Nephron (organoid): Measurements from ENCODE around the gene TUT7.
"Not testable (repeated sequence)": the region's sequence is repeated elsewhere in the genome, so short reads cannot be mapped to it uniquely, and the experiment has no call there.

Experiments used
- H3K27ac Mint-ChIP-seq, 3 experiments: 2 replicates each; pipeline ENCODE4 v1.8.0; 2020; ENCODE audit warnings: mixed read lengths in 3 of 3, mild to moderate bottlenecking in 2 of 3, moderate library complexity in 1 of 3
- H3K27me3 Mint-ChIP-seq: 2 replicates; pipeline ENCODE4 v1.8.0; 2021; ENCODE audit warnings: low read depth, mild to moderate bottlenecking, moderate library complexity, mixed read lengths
- H3K36me3 Mint-ChIP-seq: 2 replicates; pipeline ENCODE4 v1.8.0; 2020; ENCODE audit warnings: low read depth, mixed read lengths
- H3K4me1 Mint-ChIP-seq: 2 replicates; pipeline ENCODE4 v1.8.0; 2020; ENCODE audit warnings: mixed read lengths
- H3K4me3 Mint-ChIP-seq, 3 experiments: 2 replicates each; pipeline ENCODE4 v1.8.0; 2020; ENCODE audit warnings: mild to moderate bottlenecking in 3 of 3, mixed read lengths in 3 of 3, moderate library complexity in 2 of 3
- H3K9me3 Mint-ChIP-seq: 2 replicates; pipeline ENCODE4 v1.8.0; 2020; ENCODE audit warnings: mixed read lengths
- TF ChIP-seq, protein P1 (sequence below), 3 experiments: fragments of 200-600 bp; sonication (generic); IDR thresholded peaks; one replicate each; pipeline ENCODE4 v1.5.0; 2021; ENCODE audit warnings: antibody characterized with exemption in 3 of 3; ENCODE audit not compliant: unreplicated experiment in 3 of 3

The TUT7 gene

DNA sequence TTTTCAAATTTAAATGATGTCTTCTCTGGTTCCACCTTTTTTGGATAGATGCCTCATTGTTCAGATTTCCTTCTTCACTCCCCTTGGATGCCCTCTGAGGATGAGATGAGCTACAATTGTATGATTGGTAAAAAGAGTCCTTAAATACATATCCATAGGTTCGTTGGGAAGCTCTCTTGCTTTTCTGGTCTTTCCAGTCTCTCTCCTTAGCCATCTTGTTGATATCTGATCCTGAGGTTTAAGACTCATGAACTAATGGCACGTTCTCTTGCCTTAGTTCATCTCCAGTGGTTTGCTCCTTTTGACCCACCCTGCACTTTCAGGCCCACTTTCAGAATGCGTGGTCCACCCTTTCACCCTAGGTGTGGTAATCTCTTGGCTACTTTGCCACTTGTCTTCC lies 33.2 kb upstream of the TUT7 start:
- H3K36me3 Mint-ChIP-seq = no peaks in the 10 kb centered on the region
- TF ChIP-seq, protein P1, sequence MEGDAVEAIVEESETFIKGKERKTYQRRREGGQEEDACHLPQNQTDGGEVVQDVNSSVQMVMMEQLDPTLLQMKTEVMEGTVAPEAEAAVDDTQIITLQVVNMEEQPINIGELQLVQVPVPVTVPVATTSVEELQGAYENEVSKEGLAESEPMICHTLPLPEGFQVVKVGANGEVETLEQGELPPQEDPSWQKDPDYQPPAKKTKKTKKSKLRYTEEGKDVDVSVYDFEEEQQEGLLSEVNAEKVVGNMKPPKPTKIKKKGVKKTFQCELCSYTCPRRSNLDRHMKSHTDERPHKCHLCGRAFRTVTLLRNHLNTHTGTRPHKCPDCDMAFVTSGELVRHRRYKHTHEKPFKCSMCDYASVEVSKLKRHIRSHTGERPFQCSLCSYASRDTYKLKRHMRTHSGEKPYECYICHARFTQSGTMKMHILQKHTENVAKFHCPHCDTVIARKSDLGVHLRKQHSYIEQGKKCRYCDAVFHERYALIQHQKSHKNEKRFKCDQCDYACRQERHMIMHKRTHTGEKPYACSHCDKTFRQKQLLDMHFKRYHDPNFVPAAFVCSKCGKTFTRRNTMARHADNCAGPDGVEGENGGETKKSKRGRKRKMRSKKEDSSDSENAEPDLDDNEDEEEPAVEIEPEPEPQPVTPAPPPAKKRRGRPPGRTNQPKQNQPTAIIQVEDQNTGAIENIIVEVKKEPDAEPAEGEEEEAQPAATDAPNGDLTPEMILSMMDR (IDR thresholded peaks at IDR 0.05; ENCODE audit: unreplicated experiment in 3 of 3) = no peak
- no peak overlapping the region for H3K27ac Mint-ChIP-seq
- no peaks in the 10 kb centered on the region for H3K4me1 Mint-ChIP-seq
- peaks cover 29% of the 10 kb centered on the region for H3K9me3 Mint-ChIP-seq
- H3K4me3 Mint-ChIP-seq = no peak overlapping the region
- peaks cover 4% of the 10 kb centered on the region for H3K27me3 Mint-ChIP-seq

DNA sequence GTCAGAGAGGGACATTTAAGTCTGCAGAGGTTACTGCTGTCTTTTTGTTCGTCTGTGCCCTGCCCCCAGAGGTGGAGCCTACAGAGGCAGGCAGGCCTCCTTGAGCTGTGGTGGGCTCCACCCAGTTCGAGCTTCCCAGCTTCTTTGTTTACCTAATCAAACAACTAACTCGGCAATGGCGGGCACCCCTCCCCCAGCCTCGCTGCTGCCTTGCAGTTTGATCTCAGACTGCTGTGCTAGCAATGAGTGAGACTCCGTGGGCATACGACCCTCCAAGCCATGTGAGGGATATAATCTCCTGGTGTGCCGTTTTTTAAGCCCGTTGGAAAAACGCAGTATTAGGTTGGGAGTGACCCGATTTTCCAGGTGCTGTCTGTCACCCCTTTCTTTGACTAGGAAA lies 28.8 kb upstream of the TUT7 start:
- H3K4me1 Mint-ChIP-seq, H3K4me3 Mint-ChIP-seq, H3K36me3 Mint-ChIP-seq, H3K27ac Mint-ChIP-seq, H3K27me3 Mint-ChIP-seq: not testable (repeated sequence)
- peaks cover 40% of the 10 kb centered on the region for H3K9me3 Mint-ChIP-seq

DNA sequence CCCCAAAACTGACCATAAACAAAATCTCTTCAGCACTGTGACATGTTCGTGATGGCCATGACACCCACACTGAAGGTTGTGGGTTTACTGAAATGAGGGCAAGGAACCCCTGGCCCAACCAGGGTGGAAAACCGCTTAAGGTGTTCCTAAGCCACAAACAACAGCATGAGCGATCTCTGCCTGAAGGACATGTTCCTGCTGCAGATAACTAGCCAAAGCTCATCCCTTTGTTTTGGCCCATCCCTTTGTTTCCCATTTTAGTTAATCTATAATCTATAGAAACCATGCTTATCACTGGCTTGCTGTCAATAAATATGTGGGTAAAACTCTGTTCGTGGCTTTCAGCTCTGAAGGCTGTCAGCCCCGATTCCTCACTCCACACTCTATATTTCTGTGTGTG lies 21.8 kb upstream of the TUT7 start:
- TF ChIP-seq, protein P1 (IDR thresholded peaks at IDR 0.05; ENCODE audit: unreplicated experiment in 3 of 3) = no peak
- H3K9me3 Mint-ChIP-seq = peaks cover 34% of the 10 kb centered on the region
- no peaks in the 10 kb centered on the region for H3K27me3 Mint-ChIP-seq
- no peaks in the 10 kb centered on the region for H3K4me1 Mint-ChIP-seq
- H3K36me3 Mint-ChIP-seq = no peaks in the 10 kb centered on the region
- H3K27ac Mint-ChIP-seq = no peak overlapping the region
- no peak overlapping the region for H3K4me3 Mint-ChIP-seq

DNA sequence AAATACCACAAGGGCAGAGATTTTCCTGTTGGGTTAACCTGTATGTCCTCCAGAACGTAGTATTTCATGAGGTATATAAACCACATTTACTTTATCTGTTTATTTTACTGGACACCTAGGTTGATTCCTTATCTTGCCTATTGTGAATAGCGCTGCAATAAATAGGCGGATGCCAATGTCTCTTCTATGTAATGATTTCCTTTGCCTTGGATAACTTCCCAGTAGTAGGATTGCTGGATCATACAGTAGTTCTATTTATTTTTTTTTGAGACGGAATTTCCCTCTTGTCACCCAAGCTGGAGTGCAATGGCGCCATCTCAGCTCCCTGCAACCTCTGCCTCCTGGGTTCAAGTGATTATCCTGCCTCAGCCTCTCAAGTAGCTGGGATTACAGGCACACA lies 15.6 kb upstream of the TUT7 start:
- Mint-ChIP-seq H3K27ac (no peak overlapping the region), H3K9me3 (peaks cover 34% of the 10 kb centered on the region), H3K36me3 (no peaks in the 10 kb centered on the region), H3K4me3 (no peak overlapping the region), H3K4me1 (no peaks in the 10 kb centered on the region), H3K27me3 (peaks cover 12% of the 10 kb centered on the region)
- TF ChIP-seq, protein P1 (IDR thresholded peaks at IDR 0.05; ENCODE audit: unreplicated experiment in 3 of 3) = no peak

DNA sequence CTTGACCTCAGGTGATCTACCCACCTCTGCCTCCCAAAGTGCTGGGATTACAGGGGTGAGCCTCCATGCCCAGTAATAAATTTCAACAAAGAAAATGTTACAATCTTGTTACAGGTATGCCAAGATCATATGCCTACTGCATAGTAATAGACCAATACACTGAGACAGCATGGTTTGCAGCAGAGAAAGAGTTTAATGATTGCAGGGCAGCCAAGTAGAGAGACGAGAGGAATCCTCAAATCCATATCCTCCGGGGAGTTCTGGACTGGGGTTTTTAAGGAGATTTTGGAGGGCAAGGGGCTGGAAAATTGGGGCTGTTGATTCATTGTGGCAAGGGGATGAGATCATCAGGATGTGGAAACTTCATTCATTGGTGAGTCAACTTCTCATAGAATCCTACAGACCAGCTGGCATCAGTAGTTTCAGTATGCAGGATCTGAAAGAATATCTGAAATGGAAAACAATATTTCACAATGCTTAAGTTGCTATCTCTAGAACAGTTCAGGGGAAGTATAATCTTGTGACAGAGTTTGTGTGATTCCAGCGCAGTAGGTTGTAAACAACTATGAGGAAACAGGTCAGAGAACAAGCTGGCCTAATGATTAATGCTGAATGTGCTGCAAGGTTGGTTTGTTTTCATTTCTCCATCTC lies 14.8 kb upstream of the TUT7 start:
- TF ChIP-seq, protein P1 (IDR thresholded peaks at IDR 0.05; ENCODE audit: unreplicated experiment in 3 of 3) = no peak
- H3K27me3 Mint-ChIP-seq = peaks cover 12% of the 10 kb centered on the region
- H3K4me1 Mint-ChIP-seq = no peaks in the 10 kb centered on the region
- H3K4me3 Mint-ChIP-seq = no peak overlapping the region
- H3K36me3 Mint-ChIP-seq = no peaks in the 10 kb centered on the region
- no peak overlapping the region for H3K27ac Mint-ChIP-seq
- peaks cover 31% of the 10 kb centered on the region for H3K9me3 Mint-ChIP-seq

DNA sequence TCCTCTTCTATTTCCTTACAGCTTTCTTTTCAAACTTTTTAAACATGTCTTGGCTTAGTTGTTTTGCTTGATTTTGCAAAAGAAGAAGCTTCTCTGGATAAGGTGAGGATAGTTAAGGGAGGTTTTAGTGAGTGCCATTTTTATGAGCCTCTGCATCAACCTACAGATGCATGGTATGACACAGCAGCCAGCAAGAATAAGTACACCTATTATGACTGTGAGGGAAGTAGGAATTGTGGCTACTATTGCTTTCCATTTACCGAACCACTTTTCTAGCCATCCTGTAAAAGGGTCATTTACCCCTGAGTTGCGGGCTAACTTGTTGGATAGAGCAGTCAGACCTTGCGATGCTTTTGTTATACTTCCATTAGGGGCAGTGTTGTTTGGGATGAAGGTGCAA lies 7.0 kb upstream of the TUT7 start:
- Mint-ChIP-seq H3K9me3 (peaks cover 1% of the 10 kb centered on the region), H3K27me3 (peaks cover 1% of the 10 kb centered on the region), H3K4me3 (no peak overlapping the region), H3K4me1 (no peaks in the 10 kb centered on the region), H3K27ac (no peak overlapping the region), H3K36me3 (no peaks in the 10 kb centered on the region)
- TF ChIP-seq, protein P1 (IDR thresholded peaks at IDR 0.05; ENCODE audit: unreplicated experiment in 3 of 3) = no peak
